Activated CD8-positive, alpha-beta memory T cell treated with anti-CD3 and anti-CD28 coated beads, Interleukin-2, amount 50 U/mL, for 48 hours (primary cell): ENCODE measurements around the gene GMCL2.
"Not testable (repeated sequence)": the region's sequence is repeated elsewhere in the genome, so short reads cannot be mapped to it uniquely, and the experiment has no call there.

Source experiments
- DNase-seq: peaks from one replicate; pipeline ENCODE4 v3.0.0-alpha.2; 2020

Gene GMCL2, protein sequence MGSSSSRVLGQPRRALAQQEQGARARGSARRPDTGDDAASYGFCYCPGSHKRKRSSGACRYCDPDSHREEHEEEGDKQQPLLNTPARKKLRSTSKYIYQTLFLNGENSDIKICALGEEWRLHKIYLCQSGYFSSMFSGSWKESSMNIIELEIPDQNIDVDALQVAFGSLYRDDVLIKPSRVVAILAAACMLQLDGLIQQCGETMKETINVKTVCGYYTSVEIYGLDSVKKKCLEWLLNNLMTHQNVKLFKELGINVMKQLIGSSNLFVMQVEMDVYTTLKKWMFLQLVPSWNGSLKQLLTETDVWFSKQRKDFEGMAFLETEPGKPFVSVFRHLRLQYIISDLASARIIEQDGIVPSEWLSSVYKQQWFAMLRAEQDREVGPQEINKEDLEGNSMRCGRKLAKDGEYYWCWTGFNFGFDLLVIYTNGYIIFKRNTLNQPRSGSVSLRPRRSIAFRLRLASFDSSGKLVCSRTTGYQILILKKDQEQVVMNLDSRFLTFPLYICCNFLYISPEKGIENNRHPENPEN

DNA sequence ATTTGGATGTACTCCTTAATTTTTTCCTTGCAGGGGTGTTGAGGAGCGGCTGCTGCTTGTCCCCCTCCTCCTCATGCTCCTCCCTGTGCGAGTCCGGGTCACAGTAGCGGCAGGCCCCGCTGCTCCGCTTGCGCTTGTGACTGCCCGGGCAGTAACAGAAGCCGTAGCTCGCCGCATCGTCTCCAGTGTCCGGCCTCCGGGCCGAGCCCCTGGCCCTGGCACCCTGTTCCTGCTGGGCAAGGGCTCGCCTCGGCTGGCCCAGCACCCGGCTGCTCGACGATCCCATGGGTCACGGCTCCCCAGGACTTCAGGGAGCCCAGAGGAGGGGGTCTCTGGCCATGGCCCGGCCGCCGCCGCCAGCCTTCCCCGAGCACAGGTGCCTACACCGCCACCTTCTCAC, at the start of gene GMCL2:
TSS of gene GMCL2 (minus strand) at position 358 of the 400 bp plus-strand sequence. CDS start at position 286, 72 bp downstream.
- DNase-seq, result no peak

DNA sequence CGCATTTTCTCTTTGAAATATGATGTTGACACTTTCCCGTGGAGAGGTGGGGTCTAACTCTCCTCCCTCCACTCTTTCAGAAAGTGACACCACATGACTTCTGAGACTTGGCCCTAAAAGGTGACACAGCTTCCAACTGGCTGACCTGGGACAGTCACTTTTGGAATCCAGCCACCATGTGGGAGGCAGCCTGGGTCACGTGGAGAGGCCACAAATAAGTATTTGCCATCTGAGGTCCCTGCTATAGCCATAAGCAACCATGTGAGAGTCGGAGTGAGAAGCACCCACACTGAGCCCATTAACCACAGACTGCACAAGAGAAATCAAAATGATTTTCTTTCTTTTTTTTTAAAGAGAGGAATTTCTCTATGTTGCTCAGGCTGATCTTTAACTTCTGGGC, 49.5 kb upstream of the GMCL2 start:
- no peak for DNase-seq

DNA sequence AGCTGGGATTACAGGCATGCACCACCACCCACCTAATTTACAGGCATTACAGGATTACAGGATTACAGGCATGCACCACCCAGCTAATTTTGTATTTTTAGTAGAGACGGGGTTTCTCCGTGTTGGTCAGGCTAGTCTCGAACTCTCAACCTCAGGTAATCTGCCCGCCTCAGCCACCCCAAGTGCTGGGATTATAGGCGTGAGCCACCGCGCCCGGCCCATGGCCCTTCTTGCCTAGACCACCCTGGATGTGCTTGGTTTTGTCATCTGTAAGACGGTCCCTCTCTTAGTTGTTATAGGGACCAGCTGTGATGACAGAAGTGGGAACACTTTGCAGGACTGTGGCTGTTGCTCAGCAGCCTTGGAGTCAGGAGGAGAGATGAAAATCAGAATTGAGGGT, 49.0 kb upstream of the GMCL2 start:
- DNase-seq, result no peak

DNA sequence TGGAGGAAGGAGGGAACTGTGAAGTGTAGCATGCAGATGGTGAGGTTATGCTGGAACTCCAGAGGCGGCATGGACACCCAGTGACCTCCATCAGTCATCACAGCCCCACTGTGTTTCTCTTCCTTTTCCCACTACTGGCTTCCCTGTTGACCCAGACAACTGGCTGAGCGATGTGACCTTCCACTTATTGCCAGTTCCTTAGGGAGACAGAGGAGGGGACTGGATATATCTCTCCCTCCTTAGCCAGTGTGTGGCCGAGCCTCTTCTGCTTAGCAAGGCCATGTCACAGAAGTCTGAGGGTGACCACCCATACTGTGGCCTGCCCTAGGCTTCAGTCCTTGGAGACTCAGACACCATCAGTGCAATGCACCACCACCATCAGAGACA, 48.4 kb upstream of the GMCL2 start:
- DNase-seq, result no peak

DNA sequence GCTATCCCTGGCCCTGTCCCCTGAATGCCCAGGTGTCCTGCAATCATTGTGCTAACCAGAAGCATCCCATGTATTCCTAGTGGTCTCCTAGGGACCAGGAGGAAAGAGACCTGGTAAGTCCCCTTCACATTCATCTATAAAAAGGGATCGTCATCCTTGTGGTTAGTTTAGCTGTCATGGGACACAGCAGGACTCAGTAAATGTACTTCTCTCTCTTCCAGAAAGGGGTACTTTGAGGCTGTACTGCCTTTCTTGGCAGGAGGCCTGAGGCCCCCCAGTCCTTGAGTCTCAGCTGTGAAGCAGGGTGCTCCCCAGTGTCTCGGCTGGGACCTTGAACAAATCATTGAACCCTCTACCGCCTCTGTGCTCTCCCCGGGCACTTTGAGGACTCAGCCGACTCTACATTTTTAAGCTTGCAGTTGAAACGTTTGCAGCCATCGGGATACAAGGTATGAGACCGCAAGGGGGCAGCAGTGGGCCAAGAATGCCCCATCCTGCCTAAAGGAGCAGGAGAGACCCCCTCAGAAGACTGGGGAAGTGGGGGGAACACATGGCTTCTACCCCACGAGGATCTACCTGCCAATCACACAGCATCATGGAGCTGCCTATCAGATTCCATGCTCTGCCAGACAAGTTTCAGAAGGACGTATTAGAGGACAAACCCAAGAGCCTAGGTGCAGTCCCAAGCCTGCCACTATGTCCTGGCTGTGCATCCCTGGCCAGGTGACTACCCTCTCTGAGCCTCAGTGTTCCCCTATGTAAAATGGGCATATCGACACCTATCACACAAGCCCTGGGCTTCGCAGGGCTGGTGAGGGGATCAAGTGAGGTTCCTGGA, 47.8 kb upstream of the GMCL2 start:
- DNase-seq, result peak; percentile 93

DNA sequence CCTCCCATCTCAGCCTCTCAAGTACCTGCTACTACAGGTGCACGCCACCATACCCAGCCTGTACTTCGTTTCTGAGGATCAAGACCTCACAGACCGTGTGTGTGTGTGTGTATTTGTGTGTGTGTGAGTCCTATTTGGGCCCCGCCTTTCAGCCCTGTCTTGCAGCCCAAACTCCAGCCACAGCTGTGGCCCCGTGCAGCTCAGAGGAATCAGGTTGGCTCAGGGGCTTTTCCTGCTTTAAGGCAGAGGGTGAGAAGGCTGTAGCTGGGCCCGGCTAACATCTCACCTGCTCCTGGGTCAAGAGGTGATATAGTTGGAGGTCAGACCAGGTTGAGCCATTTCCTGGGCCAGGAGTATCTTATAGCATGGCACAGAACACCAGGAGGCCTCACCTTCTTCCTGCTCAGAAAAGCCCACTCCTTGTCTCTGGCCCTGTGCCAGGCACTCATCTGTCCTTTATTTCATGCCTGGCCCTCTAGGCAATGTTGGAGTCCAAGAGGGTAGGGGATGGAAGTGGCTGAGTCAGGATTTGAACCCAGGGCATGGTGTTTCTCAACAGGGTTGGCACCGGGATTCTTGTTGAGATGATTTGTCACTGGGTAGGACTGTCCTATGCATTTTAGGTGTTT, 47.1 kb upstream of the GMCL2 start:
- DNase-seq, result no peak

DNA sequence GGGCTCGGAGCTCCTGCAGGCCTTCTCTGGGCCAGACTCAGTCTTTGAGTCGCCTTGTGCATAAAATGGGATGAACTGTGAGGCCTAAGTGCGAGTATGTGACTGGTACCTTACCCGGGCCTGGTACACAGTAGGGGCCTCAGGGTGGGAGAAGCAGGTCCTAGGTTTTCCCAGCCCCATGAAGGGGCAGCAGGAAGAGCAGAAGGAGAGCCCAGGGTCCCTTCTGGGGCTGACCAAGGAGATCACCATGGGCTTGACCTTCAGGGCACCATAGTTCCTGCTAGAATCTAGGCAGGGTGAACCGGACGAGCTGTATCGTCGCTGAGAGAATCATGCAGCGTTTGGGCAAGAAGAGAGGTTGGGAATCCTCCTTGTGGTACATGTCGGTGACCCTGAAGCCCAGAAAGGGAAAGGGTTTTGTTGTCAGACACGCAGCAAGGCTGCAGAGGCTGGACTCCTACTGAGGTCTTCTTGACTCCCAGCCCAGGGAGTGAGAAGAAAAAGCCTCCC, 45.8 kb upstream of the GMCL2 start:
- no peak for DNase-seq

DNA sequence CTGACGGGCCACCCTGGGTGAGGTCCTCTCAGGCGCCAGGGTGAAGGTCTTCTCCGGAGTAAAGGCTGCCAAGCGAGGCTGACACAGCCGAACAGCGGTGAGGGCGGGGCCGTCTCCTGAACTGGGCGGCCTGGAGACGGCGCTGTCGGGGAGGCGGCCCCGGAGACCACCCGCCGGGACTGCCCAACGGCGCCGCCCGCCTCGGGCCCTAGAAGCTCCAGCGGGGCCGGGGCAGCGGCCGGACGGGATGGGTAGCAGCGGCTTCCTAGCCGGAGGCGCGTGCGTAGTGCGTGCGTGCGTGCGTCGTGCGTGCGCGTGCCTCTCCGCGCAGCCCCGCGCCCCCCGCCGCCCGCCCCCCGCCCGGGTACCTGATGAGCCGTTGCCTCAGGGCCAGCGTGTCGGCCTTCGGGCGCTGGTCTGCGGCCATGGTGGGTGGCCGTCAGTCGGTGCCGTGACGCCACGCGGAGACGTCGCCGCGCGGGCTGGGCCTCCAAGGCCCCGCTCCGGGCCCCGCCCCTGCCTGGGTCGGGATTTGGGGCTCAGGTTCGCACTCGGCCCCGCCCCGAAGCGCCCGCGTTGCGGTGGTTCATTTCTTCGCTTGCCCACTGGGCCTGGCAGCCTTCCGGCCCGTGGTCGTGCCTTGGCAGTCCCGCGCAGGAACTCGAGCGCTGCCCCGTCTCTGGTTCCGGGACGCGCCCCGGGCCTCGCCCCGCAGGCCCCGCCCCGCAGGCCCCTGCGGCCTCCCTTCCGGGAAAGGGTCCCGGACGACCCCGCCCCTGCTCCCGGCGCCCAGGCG, 45.2 kb upstream of the GMCL2 start, which contains the start of gene PHYKPL:
TSS of gene PHYKPL (minus strand) at position 679 of the 796 bp plus-strand sequence. CDS start at position 427, 252 bp downstream.
- DNase-seq, result peak; percentile 86

DNA sequence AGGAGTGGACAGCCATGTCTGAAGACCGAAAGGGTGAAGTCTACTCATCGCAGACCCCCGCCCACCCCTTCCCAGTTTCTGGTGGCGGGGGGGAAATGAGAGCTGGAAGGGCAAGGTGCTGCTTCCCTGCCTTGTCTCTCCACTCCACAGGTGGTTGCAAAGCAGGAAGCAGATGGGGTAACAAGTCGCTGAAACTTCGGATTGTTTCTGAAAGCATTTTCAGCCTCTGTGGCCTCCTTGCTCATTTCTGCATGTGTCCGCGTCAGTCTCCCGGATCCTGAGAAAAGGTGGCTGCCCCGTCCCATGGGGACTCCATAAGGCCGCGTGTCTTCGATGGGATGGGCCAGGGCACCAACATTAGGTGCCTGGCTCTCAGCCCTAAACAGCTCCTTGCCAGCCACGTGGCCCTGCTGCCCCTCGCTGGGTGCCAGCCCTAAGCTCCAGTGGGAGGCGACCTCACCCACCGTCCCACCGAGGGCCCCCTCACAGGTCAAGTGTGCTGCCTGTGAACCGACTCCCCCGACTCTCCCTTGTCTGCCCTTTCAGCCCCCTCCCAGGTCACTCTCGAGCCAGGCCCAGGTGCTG, 44.5 kb upstream of the GMCL2 start:
- no peak for DNase-seq

DNA sequence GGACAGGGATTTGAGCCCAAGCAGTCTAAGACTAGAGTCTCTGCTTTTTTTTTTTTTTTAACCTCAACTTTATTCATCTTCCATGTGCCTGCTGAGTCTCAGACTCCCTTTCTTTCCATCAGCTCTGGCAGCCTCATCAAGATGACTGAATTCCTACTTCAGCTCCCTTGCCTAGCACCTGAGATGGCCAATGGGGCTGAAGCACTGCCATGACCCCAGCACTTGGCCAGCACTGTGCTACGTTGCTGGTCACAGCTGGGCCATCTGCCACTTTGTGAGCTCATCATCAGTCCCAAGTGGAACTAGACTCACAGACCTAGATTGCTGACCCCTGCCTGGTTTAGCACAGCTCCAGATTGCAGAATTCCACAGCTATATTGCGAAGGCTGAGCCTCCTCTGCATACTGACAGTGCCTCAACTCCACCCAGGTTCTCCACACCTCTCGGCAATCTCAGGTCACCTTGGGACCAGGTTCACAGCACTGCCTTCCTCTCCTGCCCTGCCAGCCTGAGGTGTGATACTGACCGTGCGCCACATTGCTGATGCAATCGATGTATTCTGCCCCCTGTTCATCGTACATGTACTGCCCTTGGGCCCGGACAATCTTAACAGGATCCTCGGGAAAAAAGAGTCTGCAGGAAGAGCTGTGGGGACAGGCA, 43.8 kb upstream of the GMCL2 start:
- DNase-seq, result no peak

DNA sequence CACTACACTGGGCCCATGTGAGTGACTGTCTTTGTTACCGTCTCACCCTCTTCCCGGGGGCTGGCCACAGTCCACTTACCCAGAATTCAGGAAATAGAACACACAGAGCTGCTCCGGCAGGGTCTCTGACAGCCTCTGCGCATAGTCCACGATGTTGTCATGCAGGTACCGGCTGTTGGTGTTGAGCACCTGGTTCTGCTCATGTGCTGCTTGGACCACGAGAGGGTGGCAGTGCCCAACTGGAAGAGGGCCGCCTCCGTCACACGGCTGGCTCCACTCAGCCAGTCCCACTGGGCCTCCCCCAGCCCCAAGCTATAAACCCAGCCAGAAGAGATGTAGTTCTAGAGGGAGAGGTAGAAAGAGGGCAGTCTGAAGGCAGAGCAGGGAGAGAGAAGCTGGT, 42.7 kb upstream of the GMCL2 start:
- no peak for DNase-seq

DNA sequence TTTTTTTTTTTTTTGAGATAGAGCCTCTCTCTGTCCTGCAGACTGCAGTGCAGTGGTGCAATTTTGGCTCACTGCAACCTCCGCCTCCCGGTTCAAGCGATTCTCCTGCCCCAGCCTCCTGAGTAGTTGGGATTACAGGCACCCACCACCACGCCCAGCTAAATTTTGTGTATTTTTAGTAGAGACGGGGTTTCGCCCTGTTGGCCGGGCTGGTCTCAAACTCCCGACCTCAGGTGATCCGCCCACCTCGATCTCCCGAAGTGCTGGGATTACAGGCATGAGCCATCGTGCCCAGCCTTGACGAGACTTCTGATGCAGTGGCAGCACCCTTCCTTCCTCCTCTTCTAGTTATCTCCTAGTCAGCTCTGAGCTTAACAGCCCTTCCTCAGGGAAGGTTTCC, 41.9 kb upstream of the GMCL2 start:
- DNase-seq, result not testable (repeated sequence)

DNA sequence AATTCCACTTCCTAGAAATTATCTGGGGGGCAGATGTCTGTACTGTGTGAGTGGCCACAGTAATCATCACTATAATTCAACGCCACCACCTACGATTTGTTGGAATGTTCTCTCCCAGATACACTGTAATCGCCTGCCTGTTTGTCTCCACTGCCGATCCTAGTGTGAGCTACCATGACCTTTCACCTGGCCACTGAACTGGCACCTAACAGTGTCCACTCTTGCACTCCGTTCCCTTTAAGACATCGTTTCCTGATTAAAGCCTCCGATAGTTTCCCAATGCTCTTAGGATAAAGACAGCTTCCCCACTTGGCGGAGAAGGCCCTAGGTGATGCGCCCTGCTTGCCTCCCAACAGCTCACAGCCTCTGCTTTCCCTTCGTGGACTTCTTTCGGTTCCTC, 41.4 kb upstream of the GMCL2 start:
- no peak for DNase-seq

DNA sequence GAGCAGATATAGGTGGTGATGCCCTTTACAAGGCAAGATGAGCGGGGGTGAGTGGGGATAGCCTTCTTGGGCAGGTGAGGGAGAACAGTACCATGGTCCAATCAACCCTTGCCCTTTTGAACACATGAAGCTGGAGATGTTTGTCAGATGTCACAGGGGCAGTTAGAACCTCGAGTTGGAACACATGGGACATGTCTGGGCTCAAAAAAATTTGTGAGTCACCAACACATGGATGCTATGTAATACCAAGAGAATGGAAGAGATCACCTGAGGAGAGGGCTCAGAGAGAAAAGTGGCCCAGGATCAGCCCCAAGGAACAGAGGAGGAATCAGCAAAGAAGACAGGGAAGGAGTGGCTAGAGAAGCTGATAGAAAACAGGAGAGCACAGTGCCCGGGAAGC, 40.8 kb upstream of the GMCL2 start:
- DNase-seq, result no peak

DNA sequence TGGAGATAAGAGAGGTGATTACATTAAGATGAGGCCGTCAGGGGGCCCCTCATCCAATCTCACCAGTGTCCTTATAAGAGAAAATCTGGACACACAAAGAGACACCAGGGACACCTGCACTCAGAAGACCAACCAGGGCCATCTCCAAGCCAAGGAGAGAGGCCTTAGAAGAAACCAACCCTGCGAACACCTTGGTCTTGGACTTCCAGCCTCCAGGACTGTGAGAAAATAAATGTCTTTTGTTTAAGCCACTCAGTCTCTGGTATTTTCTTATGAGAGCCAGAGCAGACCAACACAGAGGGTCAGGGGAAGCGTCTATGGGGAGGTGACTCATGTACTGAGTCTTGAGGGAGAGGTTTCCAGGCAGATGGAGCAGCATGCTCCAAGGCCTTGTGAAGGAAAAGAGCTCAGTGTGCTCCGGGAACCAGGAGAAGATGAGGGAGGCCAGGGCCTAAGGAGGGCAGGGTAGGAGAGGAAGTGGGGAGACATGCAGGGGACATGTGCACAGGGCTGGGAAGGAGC, 40.0 kb upstream of the GMCL2 start:
- no peak for DNase-seq

DNA sequence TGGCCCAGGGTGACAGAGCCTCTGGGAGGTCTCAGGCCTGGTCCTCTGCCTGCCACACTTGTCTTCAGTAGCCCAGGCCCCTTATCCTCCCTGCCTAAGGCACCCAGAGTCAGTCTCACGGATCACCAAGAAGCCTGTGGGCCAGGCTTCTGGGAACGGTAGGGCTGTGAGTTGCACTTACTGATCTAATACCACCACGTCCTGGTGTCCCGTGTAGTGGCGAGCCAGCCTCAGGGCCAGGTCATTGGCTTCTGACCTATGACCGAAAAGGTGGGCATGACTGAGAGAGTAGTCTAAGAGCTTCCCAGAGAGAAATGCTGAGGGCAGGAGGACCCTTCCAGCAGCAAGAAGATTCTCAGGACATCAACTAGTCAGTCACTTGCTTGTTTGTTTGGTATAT, 38.0 kb upstream of the GMCL2 start:
- DNase-seq, result no peak

DNA sequence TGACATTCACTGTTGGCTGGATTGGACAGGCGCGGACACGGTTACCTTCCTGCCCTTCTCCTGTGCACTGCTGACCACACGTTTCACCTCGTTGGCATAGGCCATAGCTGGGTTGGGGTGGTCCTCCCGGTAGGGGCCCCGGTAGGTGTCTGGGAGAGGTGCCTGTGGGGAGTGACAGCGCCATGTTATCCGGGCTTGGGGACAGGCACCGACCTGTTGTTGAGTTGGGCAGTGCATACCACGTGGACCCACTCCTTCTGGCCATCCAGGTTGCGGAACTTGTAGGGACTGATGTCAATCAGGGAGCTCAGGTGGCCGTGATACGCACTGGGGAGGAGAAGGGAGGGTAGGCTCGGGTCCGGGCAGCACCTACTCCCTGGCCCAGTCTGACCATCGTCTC, 37.2 kb upstream of the GMCL2 start:
- no peak for DNase-seq

DNA sequence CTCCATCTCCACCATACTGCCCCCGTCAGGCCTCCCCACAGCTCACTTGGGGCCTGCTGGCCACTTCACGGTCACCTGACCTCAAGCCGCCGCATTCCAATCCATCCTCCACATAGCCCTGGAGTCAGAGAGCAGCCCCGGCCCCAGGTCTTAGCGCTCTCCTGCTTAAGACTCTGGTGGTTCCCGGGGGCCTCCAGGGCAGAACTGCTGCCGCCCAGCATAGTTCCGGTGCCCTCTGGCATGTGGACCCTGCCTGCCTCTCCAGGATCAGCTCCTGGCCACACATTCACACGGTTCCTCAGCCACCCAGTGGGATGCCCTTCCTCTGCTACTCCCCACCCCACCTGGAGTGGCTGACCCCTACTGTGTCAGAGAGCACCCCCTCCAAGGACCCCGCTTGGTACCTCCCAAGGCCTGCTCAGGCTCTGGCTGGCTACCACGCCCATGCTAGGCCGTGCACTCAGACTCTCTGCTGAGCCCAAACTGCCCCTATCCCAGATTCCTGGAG, 36.7 kb upstream of the GMCL2 start:
- no peak for DNase-seq

DNA sequence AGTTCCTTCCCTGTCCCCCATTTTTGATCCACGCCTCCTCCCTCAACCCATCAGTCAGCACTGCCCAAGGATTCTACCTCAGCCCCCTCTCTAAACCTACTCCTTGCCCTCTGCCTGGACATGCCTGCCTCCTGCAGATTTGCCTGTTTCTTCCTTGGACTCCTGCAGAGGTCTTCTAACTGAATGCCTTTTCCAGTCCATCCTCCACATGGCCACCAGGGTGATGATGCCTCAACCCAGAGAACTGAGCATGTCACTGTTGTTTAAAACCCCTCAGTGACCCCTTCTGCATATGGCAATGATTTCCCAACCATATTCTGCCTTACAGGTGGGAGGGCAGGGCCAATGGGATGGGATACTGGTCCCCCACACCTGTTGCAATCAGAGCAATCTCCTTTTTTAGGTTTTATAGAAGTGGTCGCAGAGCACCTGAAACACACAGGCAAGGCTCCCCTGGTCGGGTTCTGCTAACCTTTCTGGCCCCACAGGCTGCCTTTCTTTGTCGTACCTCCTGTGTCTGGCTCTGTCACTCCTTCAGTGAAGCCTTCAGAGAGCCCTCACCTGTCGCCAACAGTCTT, 36.1 kb upstream of the GMCL2 start:
- no peak for DNase-seq

DNA sequence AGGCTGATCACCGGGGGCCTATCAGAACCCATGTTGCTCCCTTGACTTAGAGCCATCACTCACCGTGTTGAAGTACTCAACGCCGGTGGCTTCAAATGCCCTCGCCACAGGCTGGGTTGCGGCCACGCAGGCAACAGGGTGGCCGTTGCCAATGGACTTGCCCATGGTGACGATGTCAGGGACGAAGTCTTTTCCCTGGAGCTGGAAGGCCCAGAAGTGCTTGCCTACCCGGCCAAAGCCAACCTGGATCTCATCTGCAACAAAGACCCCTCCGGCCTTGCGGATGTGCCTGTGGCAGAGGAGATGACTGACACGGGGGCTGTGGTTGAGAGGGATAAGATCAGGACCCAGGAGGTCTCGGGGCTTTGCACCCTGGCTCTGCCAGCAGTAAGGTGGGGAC, 35.1 kb upstream of the GMCL2 start:
- no peak for DNase-seq
